ENCODE data around the gene RSU1. TPM values are rescaled to one million over a fixed set of nuclear protein-coding genes. Genes with fewer than 3 reads are reported as not detected.

Gene RSU1
- total RNA-seq, 2 donors from 2014 or later, result 50.9 to 52.0 TPM

DNA sequence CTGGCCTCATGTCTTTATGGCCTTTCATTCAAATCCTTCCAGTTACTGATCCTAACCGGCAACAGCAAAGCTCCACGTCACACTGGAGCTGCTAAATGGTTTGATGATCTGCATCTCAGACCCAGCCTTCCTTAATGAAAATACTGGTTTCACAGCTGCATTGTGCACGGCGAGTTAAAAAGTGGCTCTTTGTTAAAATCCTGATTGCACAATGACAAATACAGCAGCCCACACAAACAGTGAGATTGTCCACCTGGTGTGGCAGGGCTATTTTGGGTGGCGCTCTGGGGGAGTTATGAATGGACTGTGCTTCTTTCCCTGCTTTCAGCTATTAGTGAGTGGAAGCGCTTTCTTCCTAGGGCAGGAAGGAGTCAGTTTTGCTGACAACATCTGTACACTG lies 232.1 kb downstream of the RSU1 start:
- ATAC-seq, result no peak
- Mint-ChIP-seq H3K27ac (no peak overlapping the region), H3K36me3 (no peaks in the 10 kb centered on the region), H3K9me3 (peaks cover 0 to 14% of the 10 kb centered on the region in 2 donors)
- DNase-seq (ENCODE audit: low spot score in 2 of 2), result no peak

DNA sequence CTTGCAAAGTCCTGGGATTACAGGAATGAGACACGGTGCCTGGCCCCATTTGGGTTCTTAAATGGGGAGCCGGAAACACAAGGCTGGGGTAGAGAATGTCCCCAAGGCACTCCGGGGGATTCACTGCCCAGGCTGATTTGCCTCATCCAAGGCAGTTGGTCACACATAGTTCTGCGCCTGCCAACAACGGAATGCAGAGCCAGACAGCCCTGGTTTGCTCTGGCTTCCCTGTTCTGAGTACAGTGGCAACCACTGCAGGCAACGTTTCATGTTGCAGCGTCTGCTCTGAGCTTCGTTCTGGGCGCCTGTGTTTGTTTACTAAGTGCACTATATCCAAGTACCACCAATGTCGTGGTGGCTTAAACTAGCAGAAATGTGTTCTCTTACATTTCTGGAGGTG lies 233.8 kb downstream of the RSU1 start:
- ATAC-seq (no peak), DNase-seq (ENCODE audit: low spot score in 2 of 2) (no peak)
- peaks cover 0 to 8% of the 10 kb centered on the region in 2 donors for H3K9me3 Mint-ChIP-seq
- no peak overlapping the region for H3K27ac Mint-ChIP-seq
- H3K36me3 Mint-ChIP-seq, result no peaks in the 10 kb centered on the region

DNA sequence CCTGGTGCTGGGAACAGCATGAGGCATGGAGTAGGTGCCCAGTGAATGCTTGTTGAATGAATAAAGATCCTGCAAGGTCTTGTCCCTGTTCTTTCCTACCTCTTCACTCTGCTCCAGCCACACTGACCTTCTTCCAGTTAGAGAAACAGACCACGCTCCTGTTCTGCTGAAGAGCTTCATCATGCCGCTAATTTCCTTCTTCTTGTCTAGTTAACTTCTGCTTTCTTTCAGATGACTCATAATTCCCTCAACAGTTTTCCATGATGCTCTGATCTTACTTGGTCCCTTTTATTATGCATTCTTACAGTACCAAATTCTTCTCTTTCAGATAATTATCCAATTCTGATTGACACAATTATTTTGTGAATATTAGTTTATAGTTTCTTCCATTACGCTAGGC lies 236.0 kb downstream of the RSU1 start:
- no peak overlapping the region for H3K27ac Mint-ChIP-seq
- H3K9me3 Mint-ChIP-seq, result peaks cover 0 to 8% of the 10 kb centered on the region in 2 donors
- H3K36me3 Mint-ChIP-seq, result no peaks in the 10 kb centered on the region
- DNase-seq (ENCODE audit: low spot score in 2 of 2) (no peak), ATAC-seq (no peak)

DNA sequence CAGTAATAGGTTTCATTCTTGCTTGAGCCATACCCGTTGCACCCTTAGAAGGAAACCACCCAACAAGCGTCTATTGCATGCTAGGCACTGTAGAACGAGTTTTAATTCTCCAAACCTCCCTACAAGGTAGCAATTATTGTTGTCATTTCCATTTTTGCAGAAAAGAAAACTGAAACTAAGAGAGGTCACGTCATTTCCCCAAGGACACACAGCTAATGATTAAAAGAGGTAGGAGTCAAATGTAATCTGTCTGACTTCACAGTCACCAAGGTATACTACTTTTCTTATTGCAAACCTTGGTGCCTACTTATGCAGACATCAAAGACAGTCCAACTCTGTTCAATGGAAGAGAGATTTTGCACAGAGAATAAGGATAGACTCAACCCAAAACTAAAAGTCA lies 246.5 kb downstream of the RSU1 start:
- H3K9me3 Mint-ChIP-seq, result peaks cover 0 to 5% of the 10 kb centered on the region in 2 donors
- no peak for ATAC-seq
- no peak overlapping the region for H3K27ac Mint-ChIP-seq
- DNase-seq (ENCODE audit: low spot score in 2 of 2), result no peak
- no peaks in the 10 kb centered on the region for H3K36me3 Mint-ChIP-seq

DNA sequence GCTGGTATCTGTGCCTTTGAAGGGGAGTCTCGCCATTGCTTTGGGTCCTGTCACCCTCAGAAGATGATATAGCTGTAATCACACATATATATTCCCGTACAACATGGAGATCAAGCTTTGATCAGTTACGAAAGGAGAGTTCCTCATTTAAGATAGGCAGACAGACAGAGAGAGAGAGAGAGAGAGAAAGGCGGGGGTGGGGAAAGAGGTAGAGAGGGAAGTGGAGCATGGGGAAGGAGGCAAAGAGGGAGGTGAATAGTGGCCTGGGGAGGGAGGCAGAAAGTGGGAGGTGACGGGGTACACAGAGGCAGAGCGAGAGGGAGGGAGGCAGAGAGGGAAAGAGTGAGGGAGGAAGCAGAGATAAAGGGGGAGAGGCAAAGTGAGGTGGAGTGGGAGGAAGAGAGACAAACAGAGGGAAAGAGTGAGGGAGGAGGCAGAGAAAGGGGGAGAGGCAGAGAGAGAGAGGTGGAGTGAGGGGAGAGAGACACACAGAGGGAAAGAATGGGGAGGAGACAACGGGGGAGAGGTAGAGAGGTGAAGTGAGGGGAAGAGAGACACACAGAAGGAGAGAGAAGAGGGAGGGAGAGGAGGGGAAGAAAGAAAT lies 250.9 kb downstream of the RSU1 start:
- ATAC-seq (no peak), DNase-seq (ENCODE audit: low spot score in 2 of 2) (no peak)
- no peaks in the 10 kb centered on the region for H3K36me3 Mint-ChIP-seq

DNA sequence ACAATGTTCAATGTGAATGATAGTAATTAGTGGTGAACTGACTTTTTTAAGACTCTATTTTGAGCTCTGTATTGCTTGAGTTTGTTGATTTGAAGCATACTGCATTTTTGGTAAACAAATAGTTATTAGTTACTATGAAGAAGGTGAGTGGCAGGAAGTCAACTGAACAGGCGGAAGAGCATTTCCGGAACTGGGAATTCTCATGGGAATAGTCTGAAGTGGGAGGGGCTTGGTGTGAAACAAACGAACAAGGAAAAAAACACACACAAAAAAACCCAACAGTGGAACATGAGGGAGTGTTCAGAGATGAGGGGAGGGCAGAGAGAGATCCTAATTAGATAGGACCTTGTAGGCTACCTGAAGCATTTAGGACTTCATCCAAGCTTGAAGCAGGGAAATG lies 251.6 kb downstream of the RSU1 start:
- no peak for ATAC-seq
- no peak for DNase-seq (ENCODE audit: low spot score in 2 of 2)
- Mint-ChIP-seq H3K27ac (peak overlapping the region in 1 of 2 donors; percentile 42), H3K36me3 (no peaks in the 10 kb centered on the region), H3K9me3 (no peaks in the 10 kb centered on the region)

More for the DNA sequence above, 250.9 kb downstream of the RSU1 start:
- H3K27ac Mint-ChIP-seq, result peak overlapping the region; percentile 42 to 46
- H3K9me3 Mint-ChIP-seq, result no peaks in the 10 kb centered on the region

DNA sequence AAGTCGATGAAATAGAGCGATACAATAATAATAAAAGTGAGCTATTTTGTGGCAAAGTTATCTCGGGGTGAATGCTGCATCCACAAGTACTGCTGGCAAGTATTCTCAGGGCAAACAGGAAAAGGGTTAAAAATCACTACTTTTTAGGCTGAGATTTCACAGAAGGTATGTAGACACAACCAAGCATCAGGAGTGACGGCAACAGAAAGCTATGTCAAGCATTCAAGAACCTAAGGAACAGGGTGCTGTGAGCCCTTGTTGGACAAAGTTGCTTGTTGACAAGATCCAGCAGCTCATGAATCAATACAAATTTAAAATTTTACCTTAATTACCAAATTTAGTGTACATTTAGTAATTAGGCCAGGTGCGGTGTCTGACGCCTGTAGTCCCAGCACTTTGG lies 254.3 kb downstream of the RSU1 start:
- ATAC-seq (no peak), DNase-seq (ENCODE audit: low spot score in 2 of 2) (no peak)
- Mint-ChIP-seq H3K36me3 (no peaks in the 10 kb centered on the region), H3K27ac (no peak overlapping the region), H3K9me3 (no peaks in the 10 kb centered on the region)

DNA sequence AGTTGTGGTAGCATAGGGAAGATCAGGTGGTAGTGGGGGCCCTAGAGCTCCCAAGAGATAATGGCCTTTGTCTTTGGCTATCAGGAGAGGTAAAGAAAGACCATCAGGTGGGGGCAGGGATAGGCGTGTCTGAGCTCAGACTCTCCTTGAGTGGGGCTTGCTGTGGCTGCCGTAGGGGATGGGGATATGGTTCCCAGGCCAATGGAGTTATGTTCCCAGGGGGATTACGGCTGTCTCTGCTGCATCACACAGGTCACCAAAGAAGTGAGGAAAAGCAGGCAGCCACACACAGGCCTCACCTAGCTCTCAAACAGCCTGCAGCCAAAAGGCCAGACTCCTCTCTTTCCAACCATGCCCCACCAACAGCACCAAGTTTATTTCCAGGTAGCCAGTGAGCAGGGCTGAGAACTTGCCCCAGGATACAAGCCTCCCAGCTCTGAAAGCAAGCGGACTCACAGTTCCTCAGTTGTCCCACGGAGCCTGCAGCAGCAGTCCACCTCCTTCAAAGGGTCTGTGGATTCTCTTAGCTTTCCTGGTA lies 257.9 kb downstream of the RSU1 start:
- ATAC-seq, result no peak
- Mint-ChIP-seq H3K9me3 (peaks cover 0 to 7% of the 10 kb centered on the region in 2 donors), H3K36me3 (no peaks in the 10 kb centered on the region), H3K27ac (no peak overlapping the region)
- DNase-seq (ENCODE audit: low spot score in 2 of 2), result no peak

DNA sequence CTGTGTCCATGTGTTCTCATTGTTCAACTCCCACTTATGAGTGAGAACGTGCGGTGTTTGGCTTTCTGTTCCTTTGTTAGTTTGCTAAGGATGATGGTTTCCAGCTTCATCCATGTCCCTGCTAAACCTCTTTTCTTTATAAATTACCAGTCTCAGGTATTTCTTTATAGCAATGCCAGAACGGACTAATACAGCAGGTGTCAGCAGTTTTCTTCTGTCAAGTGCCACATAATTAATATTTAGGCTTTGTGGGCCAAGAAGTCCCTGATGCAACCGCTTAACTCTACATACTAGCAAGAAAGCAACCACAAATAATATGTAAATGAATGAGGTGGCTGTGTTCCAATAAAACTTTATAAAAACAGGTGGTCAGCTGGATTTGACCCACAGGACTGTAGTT lies 269.3 kb downstream of the RSU1 start:
- Mint-ChIP-seq H3K9me3 (no peaks in the 10 kb centered on the region), H3K27ac (no peak overlapping the region), H3K36me3 (no peaks in the 10 kb centered on the region)
- no peak for ATAC-seq
- no peak for DNase-seq (ENCODE audit: low spot score in 2 of 2)

DNA sequence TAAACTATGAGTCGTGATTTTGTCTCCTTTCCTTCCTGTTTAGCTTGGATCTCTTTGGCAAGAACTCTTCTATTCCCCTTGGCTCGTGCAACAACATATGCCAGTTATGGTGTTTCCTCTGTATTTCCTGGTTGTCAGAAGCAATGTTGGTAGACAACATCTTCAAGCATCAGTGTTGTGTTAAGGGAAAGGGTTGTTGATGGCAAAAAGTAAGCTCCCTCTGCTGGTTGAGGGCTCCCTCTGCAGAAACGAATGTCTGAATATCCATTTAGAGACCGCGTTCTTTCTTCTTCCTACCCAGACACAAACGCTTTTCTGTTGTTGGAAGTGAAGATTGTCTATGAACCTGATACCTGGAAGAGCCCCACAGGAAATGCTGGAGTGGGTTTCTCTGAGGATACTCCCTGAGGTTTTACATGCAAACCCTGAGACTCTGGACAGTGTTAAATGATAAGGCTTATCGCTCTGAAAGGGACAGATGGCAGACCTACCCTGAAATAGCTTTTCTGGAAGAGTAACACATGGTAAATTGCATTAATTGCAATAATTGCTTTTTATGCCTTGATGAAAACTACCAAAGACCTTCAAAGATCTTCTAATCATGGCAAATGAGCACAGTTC lies 272.0 kb downstream of the RSU1 start:
- ATAC-seq, result no peak
- Mint-ChIP-seq H3K9me3 (no peaks in the 10 kb centered on the region), H3K27ac (no peak overlapping the region), H3K36me3 (no peaks in the 10 kb centered on the region)
- DNase-seq (ENCODE audit: low spot score in 2 of 2), result no peak

DNA sequence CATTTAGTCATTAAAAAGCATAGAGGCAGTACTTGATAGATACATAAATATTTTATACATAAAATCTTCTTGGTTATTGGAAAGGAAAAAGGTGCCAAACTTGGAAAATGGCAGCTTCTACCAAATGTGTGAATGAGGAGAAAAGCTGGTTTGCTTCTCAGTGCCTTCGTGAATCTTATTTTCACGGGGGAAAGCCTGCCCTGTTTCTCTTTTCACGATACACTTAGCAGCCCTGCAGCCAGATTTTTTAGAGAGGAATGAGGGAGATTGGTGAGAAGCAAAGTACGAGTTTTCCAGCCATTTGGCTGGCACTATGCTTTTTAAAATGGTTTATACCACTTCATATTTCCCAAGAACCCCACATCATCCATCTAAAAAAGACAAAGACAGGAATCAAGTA lies 272.6 kb downstream of the RSU1 start:
- ATAC-seq, result no peak
- no peak overlapping the region for H3K27ac Mint-ChIP-seq

DNA sequence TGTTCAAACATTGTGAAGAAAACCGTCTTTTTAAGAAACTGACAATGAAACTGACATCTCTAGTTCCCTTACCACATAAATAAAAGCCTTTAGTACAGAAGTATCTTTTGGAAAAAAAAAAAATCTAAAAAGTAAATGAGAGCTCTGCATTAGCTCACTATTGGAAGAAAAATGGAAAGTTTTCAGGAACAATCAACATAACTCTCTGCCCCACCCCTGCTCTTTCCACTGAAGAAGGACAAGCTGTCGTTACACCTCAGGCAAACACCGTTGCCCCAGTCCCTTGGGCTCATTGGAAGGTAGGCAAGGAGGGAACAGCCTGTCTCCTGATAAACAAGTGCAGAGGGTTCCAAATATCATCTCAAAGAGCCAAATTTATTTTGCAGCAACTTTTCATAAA lies 273.1 kb downstream of the RSU1 start:
- Mint-ChIP-seq H3K36me3 (no peaks in the 10 kb centered on the region), H3K9me3 (no peaks in the 10 kb centered on the region), H3K27ac (no peak overlapping the region)
- ATAC-seq (no peak), DNase-seq (ENCODE audit: low spot score in 2 of 2) (no peak)

More for the DNA sequence above, 272.6 kb downstream of the RSU1 start:
- no peak for DNase-seq (ENCODE audit: low spot score in 2 of 2)
- no peaks in the 10 kb centered on the region for H3K9me3 Mint-ChIP-seq
- H3K36me3 Mint-ChIP-seq, result no peaks in the 10 kb centered on the region

All from activated naive CD4-positive, alpha-beta T cell treated with anti-CD3 and anti-CD28 coated beads, Interleukin-2, amount 50 U/mL, for 72 hours (primary cell).